IPS-18a (cell line): ENCODE measurements around the gene RAPGEF3.

Experiments used
- H3K27ac ChIP-seq: one replicate; pipeline ENCODE4 v1.5.1; 2013; ENCODE audit warnings: low read length
- H3K27me3 ChIP-seq: one replicate; pipeline ENCODE4 v1.6.1; 2013; ENCODE audit warnings: mild to moderate bottlenecking, low read length; ENCODE audit not compliant: control insufficient read depth, insufficient read depth
- H3K36me3 ChIP-seq: one replicate; pipeline ENCODE4 v1.6.1; 2013; ENCODE audit warnings: low read depth, low read length; ENCODE audit not compliant: control insufficient read depth
- H3K4me1 ChIP-seq: one replicate; pipeline ENCODE4 v1.6.1; 2013; ENCODE audit warnings: low read depth, low read length; ENCODE audit not compliant: control insufficient read depth
- H3K4me3 ChIP-seq: one replicate; pipeline ENCODE4 v1.5.1; 2013; ENCODE audit warnings: low read length
- H3K9ac ChIP-seq: one replicate; pipeline ENCODE4 v1.6.1; 2013; ENCODE audit warnings: mild to moderate bottlenecking, low read length, moderate library complexity
- H3K9me3 ChIP-seq: one replicate; pipeline ENCODE4 v1.6.1; 2013; ENCODE audit warnings: low read depth, low read length; ENCODE audit not compliant: control insufficient read depth

The RAPGEF3 gene

DNA sequence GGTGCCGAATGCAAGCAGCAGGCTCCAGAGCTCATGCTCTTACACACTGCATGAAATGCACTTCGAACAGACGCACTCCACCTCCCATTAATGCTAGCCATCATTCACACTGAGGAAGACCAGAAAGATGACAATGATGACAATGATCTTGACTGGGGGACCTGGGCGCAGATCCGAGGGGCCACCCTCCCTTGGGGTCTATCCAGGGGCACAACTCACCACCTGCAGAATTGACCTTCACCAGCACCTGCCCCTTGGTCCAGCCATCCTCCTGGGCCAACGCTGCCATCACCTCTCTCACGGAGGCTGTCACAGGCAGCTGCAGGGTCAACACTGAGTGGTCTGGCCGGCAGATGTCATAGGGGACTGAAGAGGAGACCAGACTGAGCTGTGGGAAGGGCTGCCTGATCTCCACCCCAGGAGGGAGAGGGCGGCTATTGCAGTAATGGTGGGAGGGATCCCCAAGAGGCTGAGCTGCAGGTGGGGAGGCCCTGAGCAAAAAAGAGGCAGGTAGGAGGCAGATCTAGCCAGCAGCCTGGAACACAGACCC lies 15.3 kb downstream of the RAPGEF3 start:
- Histone ChIP-seq H3K9ac (no peak overlapping the region), H3K4me3 (no peak overlapping the region), H3K27me3 (no peaks in the 10 kb centered on the region), H3K4me1 (no peaks in the 10 kb centered on the region), H3K9me3 (no peaks in the 10 kb centered on the region), H3K27ac (no peak overlapping the region), H3K36me3 (no peaks in the 10 kb centered on the region)

GRCh38 chr12:47742253-47742825 lies 16.3 kb downstream of the RAPGEF3 start:
- Histone ChIP-seq H3K27ac (no peak overlapping the region), H3K4me1 (no peaks in the 10 kb centered on the region), H3K9me3 (no peaks in the 10 kb centered on the region), H3K27me3 (no peaks in the 10 kb centered on the region), H3K9ac (no peak overlapping the region), H3K36me3 (no peaks in the 10 kb centered on the region), H3K4me3 (no peak overlapping the region)

- Histone ChIP-seq H3K27me3 (no peaks in the 10 kb centered on the region), H3K36me3 (no peaks in the 10 kb centered on the region), H3K9ac (no peak overlapping the region), H3K4me3 (no peak overlapping the region), H3K27ac (no peak overlapping the region), H3K9me3 (no peaks in the 10 kb centered on the region), H3K4me1 (no peaks in the 10 kb centered on the region)
Measured at GRCh38 chr12:47741340-47741703, 17.4 kb downstream of the RAPGEF3 start.

- no peaks in the 10 kb centered on the region for H3K36me3 ChIP-seq
- no peaks in the 10 kb centered on the region for H3K27me3 ChIP-seq
- no peak overlapping the region for H3K27ac ChIP-seq
- H3K4me3 ChIP-seq, result no peak overlapping the region
- H3K4me1 ChIP-seq, result no peaks in the 10 kb centered on the region
- no peaks in the 10 kb centered on the region for H3K9me3 ChIP-seq
- H3K9ac ChIP-seq, result no peak overlapping the region
Measured at GRCh38 chr12:47740606-47741339, 17.9 kb downstream of the RAPGEF3 start.

- Histone ChIP-seq H3K9me3 (no peaks in the 10 kb centered on the region), H3K27me3 (no peaks in the 10 kb centered on the region), H3K9ac (no peak overlapping the region), H3K4me1 (peaks cover 6% of the 10 kb centered on the region), H3K36me3 (no peaks in the 10 kb centered on the region), H3K4me3 (no peak overlapping the region), H3K27ac (no peak overlapping the region)
Measured at GRCh38 chr12:47739979-47740378, 18.7 kb downstream of the RAPGEF3 start.

DNA sequence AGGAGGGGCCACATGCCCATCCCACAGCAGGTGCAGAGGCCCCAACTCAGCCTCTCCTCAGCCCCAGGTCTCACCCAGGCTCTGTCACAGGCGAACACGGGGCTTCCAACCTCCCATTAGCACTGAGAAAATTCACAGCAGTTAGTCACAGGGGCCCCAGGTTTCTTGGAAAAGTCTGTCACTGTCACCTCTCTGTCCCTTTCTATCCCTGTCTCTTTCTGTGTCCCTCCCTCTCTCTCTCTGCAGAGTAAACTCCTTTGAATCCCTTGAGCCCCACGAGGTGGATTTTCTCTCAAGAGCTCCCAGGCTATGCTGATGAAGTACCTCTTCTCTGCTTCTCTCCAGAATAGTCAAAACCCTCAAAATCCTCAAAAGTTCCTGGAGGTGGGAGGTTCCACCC lies 19.4 kb downstream of the RAPGEF3 start:
- H3K4me1 ChIP-seq, result peaks cover 12% of the 10 kb centered on the region
- H3K27ac ChIP-seq, result no peak overlapping the region
- H3K9ac ChIP-seq, result no peak overlapping the region
- no peaks in the 10 kb centered on the region for H3K36me3 ChIP-seq
- no peaks in the 10 kb centered on the region for H3K9me3 ChIP-seq
- H3K27me3 ChIP-seq, result no peaks in the 10 kb centered on the region
- no peak overlapping the region for H3K4me3 ChIP-seq

DNA sequence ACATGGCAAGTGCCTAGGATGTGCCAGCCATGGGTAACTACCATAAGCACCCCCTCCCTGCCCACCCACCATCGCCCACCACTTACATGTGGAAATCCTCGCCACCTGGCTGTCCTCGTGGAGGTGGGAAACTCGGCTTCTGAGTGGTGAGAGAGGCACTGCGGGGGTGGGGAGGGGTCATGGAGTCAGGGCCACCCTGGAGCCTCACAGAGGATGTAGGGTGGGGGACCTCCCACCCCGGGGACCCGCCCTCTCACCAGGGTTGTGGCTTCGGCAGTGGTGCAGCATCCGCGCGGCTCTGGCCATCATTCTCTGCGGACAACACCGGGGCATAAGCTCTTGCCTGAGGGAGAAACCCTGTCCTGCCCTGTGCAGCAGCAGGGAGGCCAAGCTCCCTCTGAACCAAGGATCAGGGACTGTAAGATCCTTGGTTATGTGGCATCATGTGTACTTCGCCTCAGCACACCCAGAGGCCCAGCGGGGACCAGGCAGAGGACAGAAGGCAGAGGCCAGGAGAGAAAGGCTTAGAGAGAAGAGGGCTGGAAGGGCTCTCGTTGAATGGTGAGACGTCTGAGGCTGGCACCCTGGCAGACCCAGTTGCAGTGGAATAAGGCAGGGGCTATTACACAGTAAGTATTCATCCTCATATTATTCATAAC lies 20.6 kb downstream of the RAPGEF3 start:
- H3K36me3 ChIP-seq, result no peaks in the 10 kb centered on the region

GRCh38 chr12:47736877-47737676 lies 21.6 kb downstream of the RAPGEF3 start:
- Histone ChIP-seq H3K27me3 (no peaks in the 10 kb centered on the region), H3K9me3 (no peaks in the 10 kb centered on the region), H3K27ac (no peak overlapping the region), H3K4me3 (no peak overlapping the region), H3K36me3 (no peaks in the 10 kb centered on the region), H3K9ac (no peak overlapping the region), H3K4me1 (peaks cover 17% of the 10 kb centered on the region)

More for the DNA sequence above, 20.6 kb downstream of the RAPGEF3 start:
- H3K9me3 ChIP-seq, result no peaks in the 10 kb centered on the region
- no peak overlapping the region for H3K27ac ChIP-seq
- no peak overlapping the region for H3K4me3 ChIP-seq
- no peak overlapping the region for H3K9ac ChIP-seq
- no peaks in the 10 kb centered on the region for H3K27me3 ChIP-seq
- H3K4me1 ChIP-seq, result peaks cover 17% of the 10 kb centered on the region

DNA sequence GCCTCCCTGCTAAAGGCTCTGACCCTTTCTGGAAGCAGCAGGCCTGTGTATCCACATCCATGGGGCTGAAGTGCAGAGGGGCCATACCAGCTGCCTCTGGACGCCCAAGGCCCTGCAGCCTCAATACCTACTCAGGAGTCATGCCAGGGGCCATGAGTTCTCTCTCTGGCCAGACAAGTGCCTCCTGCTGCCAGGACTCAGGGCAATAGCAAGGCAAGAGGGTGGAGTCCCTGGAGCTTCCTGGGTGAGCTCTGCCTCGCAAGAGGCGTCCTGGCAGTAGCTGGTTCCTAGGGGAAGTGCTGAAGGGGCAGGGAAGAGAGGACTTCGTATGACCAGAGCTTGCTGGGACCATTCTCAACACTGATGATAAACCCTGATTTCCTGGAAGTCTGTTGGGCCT lies 22.5 kb downstream of the RAPGEF3 start:
- Histone ChIP-seq H3K9ac (no peak overlapping the region), H3K4me3 (no peak overlapping the region), H3K9me3 (no peaks in the 10 kb centered on the region), H3K4me1 (peaks cover 17% of the 10 kb centered on the region), H3K27me3 (no peaks in the 10 kb centered on the region), H3K27ac (no peak overlapping the region), H3K36me3 (no peaks in the 10 kb centered on the region)

GRCh38 chr12:47735649-47736048 lies 23.0 kb downstream of the RAPGEF3 start:
- H3K4me1 ChIP-seq, result peaks cover 17% of the 10 kb centered on the region
- H3K4me3 ChIP-seq, result no peak overlapping the region
- no peak overlapping the region for H3K9ac ChIP-seq
- H3K9me3 ChIP-seq, result no peaks in the 10 kb centered on the region
- H3K27me3 ChIP-seq, result no peaks in the 10 kb centered on the region
- no peaks in the 10 kb centered on the region for H3K36me3 ChIP-seq
- no peak overlapping the region for H3K27ac ChIP-seq

GRCh38 chr12:47734725-47735480 lies 23.8 kb downstream of the RAPGEF3 start:
- Histone ChIP-seq H3K36me3 (no peaks in the 10 kb centered on the region), H3K9me3 (no peaks in the 10 kb centered on the region), H3K27ac (peak overlapping the region; percentile 2), H3K4me1 (peaks cover 17% of the 10 kb centered on the region), H3K4me3 (no peak overlapping the region), H3K27me3 (no peaks in the 10 kb centered on the region), H3K9ac (no peak overlapping the region)
